WTC11 (cell line): ENCODE measurements around the gene APCDD1.

ENCODE experiments used
- CTCF ChIP-seq: fragments of 200-600 bp; IDR thresholded peaks from 2 replicates; pipeline ENCODE4 v1.8.0; 2022; ENCODE audit warnings: antibody characterized with exemption
- SP1 ChIP-seq: sonication (generic); formaldehyde crosslinking; conservative IDR thresholded peaks from 2 replicates; pipeline ENCODE4 v1.8.1; 2022; ENCODE audit warnings: missing genetic modification reagents
- TF ChIP-seq, protein P1 (sequence below): fragments of 250-450 bp; sonication (Bioruptor Pico); IDR thresholded peaks from 2 replicates; pipeline ENCODE4 v1.8.0; 2021; ENCODE audit warnings: mild to moderate bottlenecking

DNA sequence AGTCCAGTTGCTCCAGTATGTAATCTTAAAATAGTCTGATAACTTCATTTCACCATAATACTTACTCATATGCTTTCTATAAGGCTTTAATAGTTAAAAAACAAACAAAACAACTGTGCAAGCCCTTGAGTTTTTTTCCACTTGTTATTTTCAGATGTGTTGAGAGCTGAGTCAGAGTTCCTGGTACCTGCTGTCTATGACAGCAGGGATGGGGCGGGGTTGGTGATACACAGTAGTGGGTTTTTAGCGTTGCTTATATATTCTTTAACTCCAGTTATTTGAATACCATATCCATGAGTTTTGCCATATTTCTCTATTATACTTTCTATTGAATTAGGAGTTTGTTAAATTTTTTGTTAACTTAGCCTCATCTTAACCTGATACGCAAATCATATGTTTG is 76.4 kb downstream of the APCDD1 start:
- TF ChIP-seq SP1: no peak
- TF ChIP-seq, protein P1, sequence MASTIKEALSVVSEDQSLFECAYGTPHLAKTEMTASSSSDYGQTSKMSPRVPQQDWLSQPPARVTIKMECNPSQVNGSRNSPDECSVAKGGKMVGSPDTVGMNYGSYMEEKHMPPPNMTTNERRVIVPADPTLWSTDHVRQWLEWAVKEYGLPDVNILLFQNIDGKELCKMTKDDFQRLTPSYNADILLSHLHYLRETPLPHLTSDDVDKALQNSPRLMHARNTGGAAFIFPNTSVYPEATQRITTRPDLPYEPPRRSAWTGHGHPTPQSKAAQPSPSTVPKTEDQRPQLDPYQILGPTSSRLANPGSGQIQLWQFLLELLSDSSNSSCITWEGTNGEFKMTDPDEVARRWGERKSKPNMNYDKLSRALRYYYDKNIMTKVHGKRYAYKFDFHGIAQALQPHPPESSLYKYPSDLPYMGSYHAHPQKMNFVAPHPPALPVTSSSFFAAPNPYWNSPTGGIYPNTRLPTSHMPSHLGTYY (CRISPR knock-in tag): no peak
- no peak for TF ChIP-seq CTCF
